ENCODE measurements around the gene PPIL6. TPM values are rescaled to one million over a fixed set of nuclear protein-coding genes. Genes with fewer than 3 reads are reported as not detected.

PPIL6 gene
- polyA plus RNA-seq, 1 of the 3 experiments (the other 2 are of a cell fraction) = 1.1 TPM

DNA sequence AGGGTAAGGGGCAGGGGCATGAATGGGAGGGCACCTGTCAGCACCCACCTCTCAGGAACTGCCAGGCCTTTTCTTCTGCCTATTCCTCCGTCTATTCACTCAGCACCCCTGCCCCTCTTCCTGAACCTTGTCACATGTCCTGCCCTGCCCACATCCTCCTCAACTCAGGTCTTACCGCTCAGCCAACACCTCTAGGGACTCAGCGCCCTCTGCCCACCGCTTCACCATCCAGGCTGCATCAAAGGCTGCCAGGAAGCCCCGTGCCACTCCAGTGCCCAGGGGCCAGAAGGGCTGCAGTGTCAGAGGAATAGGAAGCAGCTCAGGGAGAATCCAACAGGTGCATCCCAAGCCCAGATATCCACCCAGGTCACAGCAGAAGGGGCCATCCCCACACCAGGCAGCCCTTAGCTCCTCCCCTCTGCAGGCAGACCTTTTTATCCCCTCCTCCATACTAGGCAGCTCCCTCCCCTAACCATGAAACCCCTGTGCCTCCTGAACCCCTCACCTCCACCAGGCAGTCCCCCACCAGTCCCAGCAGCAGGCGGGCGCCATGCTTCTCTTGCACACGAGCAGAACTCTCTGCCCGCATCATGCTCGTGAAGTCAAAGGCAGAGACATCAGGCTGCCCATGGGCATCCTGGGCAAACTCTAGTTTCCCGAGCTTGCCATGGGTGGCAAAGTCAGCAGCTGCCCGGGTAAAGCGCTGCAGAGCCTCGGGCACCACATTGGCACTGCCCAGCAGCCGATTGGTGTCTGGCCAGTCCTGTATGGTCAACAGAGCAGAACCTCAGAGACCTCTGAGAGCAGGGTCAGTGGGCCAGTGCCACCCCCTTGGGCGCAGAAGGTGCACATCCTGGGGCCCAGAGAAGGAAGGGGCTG is 9.6 kb upstream of the PPIL6 start:
- WGBS (ENCODE audit: low lambda C conversion rate) = 96% methylated on average over 13 of the region's 16 CpGs

More for the DNA sequence above, 9.6 kb upstream of the PPIL6 start:
- H3K9me2 ChIP-seq = no peaks in the 10 kb centered on the region
- H3K4me3 ChIP-seq (ENCODE audit: low read depth in 2 of 2, low read length in 1 of 2) = no peak overlapping the region
- H3K27ac ChIP-seq (ENCODE audit: low read depth in 2 of 2, low read length in 1 of 2) = no peak overlapping the region; a peak in 1 of 4 replicates
- no peaks in the 10 kb centered on the region for H4K20me1 ChIP-seq (ENCODE audit: insufficient read depth)
- H3K9ac ChIP-seq = no peak overlapping the region
- H3F3A ChIP-seq (replicated peaks; ENCODE audit: insufficient read depth) = no peaks in the 10 kb centered on the region
- peaks cover 0 to 15% of the 10 kb centered on the region in 2 experiments; a peak in 1 of 4 replicates for H3K4me1 ChIP-seq (ENCODE audit: control insufficient read depth in 1 of 2, insufficient read depth in 2 of 2, low read depth in 1 of 2, low read length in 1 of 2)
- H3K79me2 ChIP-seq (ENCODE audit: insufficient read depth) = peaks cover 16% of the 10 kb centered on the region; the same call in 1 of the 2 replicates
- no peak overlapping the region for H2AFZ ChIP-seq (ENCODE audit: low read depth)
- TF ChIP-seq JUND (IDR thresholded peaks at IDR 0.05) = no peak
- TF ChIP-seq CHD2 (IDR thresholded peaks at IDR 0.05; ENCODE audit: low read length, partially characterized antibody) = no peak
- no peak for TF ChIP-seq FOXM1 (IDR thresholded peaks at IDR 0.05; ENCODE audit: low read depth)
- no peak for TF ChIP-seq IRF3 (IDR thresholded peaks at IDR 0.05; ENCODE audit: low read depth, low read length)
- TF ChIP-seq TCF12 (IDR thresholded peaks at IDR 0.05) = no peak
- TF ChIP-seq, protein P1, sequence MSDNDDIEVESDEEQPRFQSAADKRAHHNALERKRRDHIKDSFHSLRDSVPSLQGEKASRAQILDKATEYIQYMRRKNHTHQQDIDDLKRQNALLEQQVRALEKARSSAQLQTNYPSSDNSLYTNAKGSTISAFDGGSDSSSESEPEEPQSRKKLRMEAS (IDR thresholded peaks at IDR 0.05; ENCODE audit: low read depth) = no peak
- TF ChIP-seq TEAD4 (IDR thresholded peaks at IDR 0.05; ENCODE audit: borderline replicate concordance, insufficient read depth) = no peak
- TF ChIP-seq USF1 (IDR thresholded peaks at IDR 0.05; ENCODE audit: borderline replicate concordance, low read depth) = no peak
- no peak for TF ChIP-seq GABPA (IDR thresholded peaks at IDR 0.05; ENCODE audit: low read depth)
- TF ChIP-seq RFX5 (IDR thresholded peaks at IDR 0.05; ENCODE audit: low read length) = no peak
- no peak for TF ChIP-seq NRF1 (IDR thresholded peaks at IDR 0.05; ENCODE audit: low read depth, low read length)
- TF ChIP-seq RXRA (IDR thresholded peaks at IDR 0.05; ENCODE audit: borderline replicate concordance, low read depth) = no peak
- TF ChIP-seq FOSL2 (IDR thresholded peaks at IDR 0.05; ENCODE audit: borderline replicate concordance, low read depth) = no peak
- no peak for TF ChIP-seq RAD21 (IDR thresholded peaks at IDR 0.05; ENCODE audit: low read length)
- no peak for TF ChIP-seq ZBTB33 (IDR thresholded peaks at IDR 0.05; ENCODE audit: borderline replicate concordance, low read depth)
- TF ChIP-seq EP300 (IDR thresholded peaks at IDR 0.05; ENCODE audit: borderline replicate concordance in 1 of 2, low read depth in 1 of 2, low read length in 1 of 2) = no peak
- TF ChIP-seq YY1 (IDR thresholded peaks at IDR 0.05; ENCODE audit: low read depth) = no peak
- no peak for TF ChIP-seq REST (IDR thresholded peaks at IDR 0.05; ENCODE audit: low read depth, low read length)
- no peak for TF ChIP-seq SMC3 (IDR thresholded peaks at IDR 0.05; ENCODE audit: low read depth, low read length)
- H3K36me3 ChIP-seq (replicated peaks in 1 of 2; ENCODE audit: control insufficient read depth in 1 of 2, insufficient read depth in 2 of 2, low read length in 1 of 2) = peaks cover 10 to 43% of the 10 kb centered on the region in 2 experiments
- no peak overlapping the region for H3K4me2 ChIP-seq
- CTCF ChIA-PET = interaction anchor here (2.0 kb wide), 1 partner anchor 9 kb away, joined by 12 read pairs; the partner anchor contains the start of genes PPIL6 and SMPD2
- no peak for DNase-seq
- H3K9me3 ChIP-seq = no peaks in the 10 kb centered on the region
- POLR2A ChIA-PET = interaction anchor here (1.5 to 1.6 kb wide), 2 partner anchors 9 kb away, joined by 5 read pairs; partner anchors contain the start of genes PPIL6 and SMPD2
- no peaks in the 10 kb centered on the region for H3K27me3 ChIP-seq (ENCODE audit: insufficient read depth)
